ENCODE measurements around the gene RPS6KA4.

Gene RPS6KA4

DNA sequence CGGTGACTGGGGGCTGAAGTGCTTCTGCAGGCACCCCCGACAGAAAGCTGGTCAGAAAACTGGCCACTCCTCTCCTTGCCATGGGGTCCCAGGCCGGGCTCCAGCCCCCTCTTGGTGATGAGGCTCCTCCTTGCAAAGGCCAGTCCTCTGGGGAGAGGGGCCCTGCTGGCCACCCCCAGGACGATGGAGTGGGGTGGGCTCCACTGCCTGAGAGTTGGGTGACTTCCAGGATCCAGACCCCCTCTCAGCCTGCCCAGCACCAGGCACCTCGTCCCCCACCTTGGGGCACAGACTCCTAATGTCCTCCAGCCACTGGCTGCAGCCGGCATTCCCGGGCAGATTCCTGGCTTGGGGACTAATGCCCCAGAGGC is 441 bp upstream of the RPS6KA4 start:
- H3K27me3 Mint-ChIP-seq (ENCODE audit: low read depth), result no peaks in the 10 kb centered on the region
- no peak for DNase-seq (ENCODE audit: low spot score)
- H3K9me3 Mint-ChIP-seq, result no peaks in the 10 kb centered on the region
- H3K4me1 Mint-ChIP-seq (ENCODE audit: low read depth), result peaks cover 29% of the 10 kb centered on the region
- H3K4me3 Mint-ChIP-seq, result peak overlapping the region; percentile 70
- peaks cover 32% of the 10 kb centered on the region for H3K36me3 Mint-ChIP-seq (ENCODE audit: low read depth)
- H3K27ac Mint-ChIP-seq, result no peak overlapping the region

DNA sequence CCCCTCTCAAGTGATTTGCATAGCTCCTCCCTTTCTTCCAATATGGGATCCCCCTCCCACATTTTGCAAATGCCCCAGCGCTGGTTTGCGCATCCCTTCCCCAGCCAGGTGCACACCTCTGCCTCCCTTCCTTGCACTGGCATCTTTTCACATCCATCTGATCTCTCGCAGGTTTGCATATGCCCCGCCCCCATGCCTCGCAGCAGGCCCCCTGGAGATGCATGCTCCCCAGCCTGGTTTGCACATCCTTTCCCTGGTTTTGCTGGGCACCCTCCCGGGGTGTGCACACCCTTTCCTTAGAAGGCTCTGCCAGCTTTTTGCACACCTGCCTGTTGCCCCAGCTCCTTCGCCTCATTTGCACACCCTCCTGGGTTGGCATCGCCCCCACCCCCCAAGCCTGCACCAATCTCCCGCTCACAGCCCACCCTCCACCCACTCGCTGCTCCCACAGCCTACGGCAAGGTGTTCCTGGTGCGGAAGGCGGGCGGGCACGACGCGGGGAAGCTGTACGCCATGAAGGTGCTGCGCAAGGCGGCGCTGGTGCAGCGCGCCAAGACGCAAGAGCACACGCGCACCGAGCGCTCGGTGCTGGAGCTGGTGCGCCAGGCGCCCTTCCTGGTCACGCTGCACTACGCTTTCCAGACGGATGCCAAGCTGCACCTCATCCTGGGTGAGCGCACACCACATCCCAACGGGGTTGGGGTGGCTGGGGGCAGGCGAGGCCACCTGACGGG is 917 bp downstream of the RPS6KA4 start:
- H3K9me3 Mint-ChIP-seq, result no peaks in the 10 kb centered on the region
- peak overlapping the region; percentile 80 for H3K27ac Mint-ChIP-seq
- H3K27me3 Mint-ChIP-seq (ENCODE audit: low read depth), result no peaks in the 10 kb centered on the region
- H3K4me3 Mint-ChIP-seq, result peak overlapping the region; percentile 92
- peaks cover 37% of the 10 kb centered on the region for H3K36me3 Mint-ChIP-seq (ENCODE audit: low read depth)
- peaks cover 29% of the 10 kb centered on the region for H3K4me1 Mint-ChIP-seq (ENCODE audit: low read depth)
- DNase-seq (ENCODE audit: low spot score), result no peak

DNA sequence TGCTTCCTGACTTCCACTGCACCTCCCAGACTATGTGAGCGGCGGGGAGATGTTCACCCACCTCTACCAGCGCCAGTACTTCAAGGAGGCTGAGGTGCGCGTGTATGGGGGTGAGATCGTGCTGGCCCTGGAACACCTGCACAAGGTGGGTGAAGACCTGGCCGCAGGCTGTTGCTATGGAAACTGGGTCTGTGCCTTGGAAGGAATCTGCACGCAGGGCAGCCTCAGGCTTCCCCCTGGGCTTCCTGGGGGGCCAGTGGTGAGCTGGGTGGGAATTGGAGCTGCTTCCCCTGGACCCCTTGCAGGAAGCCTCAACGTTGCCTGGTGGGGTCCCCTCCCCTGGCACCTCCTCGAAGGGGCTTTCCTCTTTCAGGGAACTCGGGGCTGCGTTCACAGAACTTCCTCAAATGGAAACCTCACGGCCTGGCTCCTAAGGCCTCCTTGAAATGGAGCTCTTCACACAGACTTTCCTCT is 1.5 kb downstream of the RPS6KA4 start:
- peaks cover 29% of the 10 kb centered on the region for H3K4me1 Mint-ChIP-seq (ENCODE audit: low read depth)
- DNase-seq (ENCODE audit: low spot score), result no peak
- peaks cover 43% of the 10 kb centered on the region for H3K36me3 Mint-ChIP-seq (ENCODE audit: low read depth)
- H3K27ac Mint-ChIP-seq, result no peak overlapping the region
- H3K27me3 Mint-ChIP-seq (ENCODE audit: low read depth), result no peaks in the 10 kb centered on the region
- H3K4me3 Mint-ChIP-seq, result peak overlapping the region; percentile 92
- no peaks in the 10 kb centered on the region for H3K9me3 Mint-ChIP-seq

DNA sequence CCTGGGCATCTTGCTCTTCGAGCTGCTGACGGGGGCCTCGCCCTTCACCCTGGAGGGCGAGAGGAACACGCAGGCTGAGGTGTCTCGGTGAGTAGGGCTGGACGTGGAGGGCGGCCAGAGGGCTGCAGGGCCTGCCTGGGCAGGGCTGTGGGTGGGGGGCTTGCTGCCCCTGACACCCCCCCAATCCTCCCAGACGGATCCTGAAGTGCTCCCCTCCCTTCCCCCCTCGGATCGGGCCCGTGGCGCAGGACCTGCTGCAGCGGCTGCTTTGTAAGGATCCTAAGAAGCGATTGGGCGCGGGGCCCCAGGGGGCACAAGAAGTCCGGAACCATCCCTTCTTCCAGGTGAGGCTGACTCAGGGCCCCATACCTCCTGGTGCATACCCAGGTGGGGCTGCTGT is 2.7 kb downstream of the RPS6KA4 start:
- no peak for DNase-seq (ENCODE audit: low spot score)
- H3K27ac Mint-ChIP-seq, result no peak overlapping the region
- peaks cover 48% of the 10 kb centered on the region for H3K36me3 Mint-ChIP-seq (ENCODE audit: low read depth)
- no peaks in the 10 kb centered on the region for H3K27me3 Mint-ChIP-seq (ENCODE audit: low read depth)
- no peaks in the 10 kb centered on the region for H3K9me3 Mint-ChIP-seq
- no peak overlapping the region for H3K4me3 Mint-ChIP-seq
- H3K4me1 Mint-ChIP-seq (ENCODE audit: low read depth), result peaks cover 27% of the 10 kb centered on the region

DNA sequence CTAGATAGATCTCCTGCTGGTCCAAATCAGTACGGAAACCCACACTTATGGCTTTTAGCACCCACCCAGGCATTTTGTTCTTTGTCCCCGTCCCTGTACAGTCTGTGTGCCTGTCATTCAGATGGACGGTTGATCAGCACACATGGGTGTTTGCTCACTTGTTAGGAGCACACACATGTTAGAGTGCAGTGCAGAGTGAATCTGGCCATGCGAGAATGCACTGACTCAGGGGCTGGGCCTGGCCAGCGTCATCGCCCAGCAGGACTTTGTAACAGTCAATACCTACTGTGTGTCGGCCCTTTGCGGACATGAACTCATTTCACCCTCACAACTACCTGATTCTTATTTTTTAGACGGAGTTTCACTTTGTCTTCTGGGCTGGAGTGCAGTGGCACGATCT is 3.4 kb downstream of the RPS6KA4 start:
- Mint-ChIP-seq H3K27me3 (ENCODE audit: low read depth) (no peaks in the 10 kb centered on the region), H3K9me3 (no peaks in the 10 kb centered on the region), H3K4me1 (ENCODE audit: low read depth) (peaks cover 27% of the 10 kb centered on the region), H3K36me3 (ENCODE audit: low read depth) (peaks cover 50% of the 10 kb centered on the region), H3K27ac (no peak overlapping the region), H3K4me3 (no peak overlapping the region)
- DNase-seq (ENCODE audit: low spot score), result no peak

DNA sequence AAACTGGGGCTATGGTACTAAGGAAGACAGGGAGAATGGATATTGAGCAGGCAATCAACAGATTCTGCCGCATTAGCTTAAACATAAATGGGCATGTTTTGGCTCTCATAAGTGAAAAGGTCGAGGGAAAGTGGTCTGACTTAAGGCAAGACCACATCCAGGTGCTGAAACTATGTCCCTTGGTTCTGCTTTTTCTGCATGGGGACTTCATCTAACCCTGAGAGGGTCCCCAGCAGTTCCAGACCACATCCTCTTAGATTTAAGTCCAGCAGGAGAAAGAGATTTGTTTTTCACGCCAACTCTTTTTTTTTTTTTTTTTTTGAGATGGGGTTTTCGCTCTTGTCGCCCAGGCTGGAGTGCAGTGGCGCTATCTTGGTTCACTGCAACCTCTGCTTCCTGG is 5.5 kb downstream of the RPS6KA4 start:
- H3K27me3 Mint-ChIP-seq (ENCODE audit: low read depth), result no peaks in the 10 kb centered on the region
- H3K36me3 Mint-ChIP-seq (ENCODE audit: low read depth), result peaks cover 53% of the 10 kb centered on the region
- no peaks in the 10 kb centered on the region for H3K9me3 Mint-ChIP-seq
- DNase-seq (ENCODE audit: low spot score), result no peak
- H3K27ac Mint-ChIP-seq, result no peak overlapping the region
- H3K4me3 Mint-ChIP-seq, result no peak overlapping the region
- peaks cover 21% of the 10 kb centered on the region for H3K4me1 Mint-ChIP-seq (ENCODE audit: low read depth)

DNA sequence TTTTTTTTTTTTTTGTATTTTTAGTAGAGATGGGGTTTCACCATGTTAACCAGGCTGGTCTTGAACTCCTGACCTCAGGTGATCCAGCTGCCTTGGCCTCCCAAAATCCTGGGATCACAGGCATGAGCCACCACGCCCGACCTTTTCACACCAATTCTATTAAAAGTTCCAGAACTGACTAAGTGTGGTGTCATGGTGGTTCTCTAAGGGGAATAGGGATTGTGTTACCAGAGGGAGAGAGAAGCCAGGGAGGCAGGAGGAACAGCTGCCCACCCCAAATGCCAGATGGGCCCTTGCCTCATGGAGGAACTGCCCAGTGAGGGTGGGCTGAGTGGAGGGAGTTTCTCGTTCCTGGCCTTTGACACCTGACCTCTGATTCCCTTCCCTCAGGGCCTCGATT is 5.9 kb downstream of the RPS6KA4 start:
- Mint-ChIP-seq H3K9me3 (no peaks in the 10 kb centered on the region), H3K27ac (no peak overlapping the region), H3K36me3 (ENCODE audit: low read depth) (peaks cover 52% of the 10 kb centered on the region), H3K4me1 (ENCODE audit: low read depth) (peaks cover 16% of the 10 kb centered on the region), H3K27me3 (ENCODE audit: low read depth) (no peaks in the 10 kb centered on the region), H3K4me3 (no peak overlapping the region)
- no peak for DNase-seq (ENCODE audit: low spot score)

DNA sequence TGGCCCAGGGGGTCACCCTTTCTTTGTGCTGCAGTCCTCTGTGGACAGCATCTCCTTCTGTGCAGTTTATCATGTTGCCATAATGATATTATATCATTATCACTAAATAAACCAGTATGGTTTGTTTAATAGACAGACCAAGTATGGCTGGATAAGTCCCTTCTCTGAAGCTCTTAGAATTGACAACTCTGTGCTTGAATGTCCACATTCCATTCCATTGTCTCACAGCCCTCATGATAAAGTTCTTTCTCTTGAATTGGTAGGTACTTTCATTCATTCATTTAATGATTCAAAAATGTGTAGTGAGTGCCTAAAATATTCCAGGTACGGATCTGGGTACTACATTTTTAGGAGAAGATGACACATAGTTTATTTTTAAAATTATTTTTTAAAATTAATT is 7.8 kb downstream of the RPS6KA4 start:
- H3K4me3 Mint-ChIP-seq, result no peak overlapping the region
- no peak overlapping the region for H3K27ac Mint-ChIP-seq
- no peak for DNase-seq (ENCODE audit: low spot score)
- H3K9me3 Mint-ChIP-seq, result no peaks in the 10 kb centered on the region
- no peaks in the 10 kb centered on the region for H3K27me3 Mint-ChIP-seq (ENCODE audit: low read depth)
- peaks cover 2% of the 10 kb centered on the region for H3K4me1 Mint-ChIP-seq (ENCODE audit: low read depth)
- peaks cover 47% of the 10 kb centered on the region for H3K36me3 Mint-ChIP-seq (ENCODE audit: low read depth)

DNA sequence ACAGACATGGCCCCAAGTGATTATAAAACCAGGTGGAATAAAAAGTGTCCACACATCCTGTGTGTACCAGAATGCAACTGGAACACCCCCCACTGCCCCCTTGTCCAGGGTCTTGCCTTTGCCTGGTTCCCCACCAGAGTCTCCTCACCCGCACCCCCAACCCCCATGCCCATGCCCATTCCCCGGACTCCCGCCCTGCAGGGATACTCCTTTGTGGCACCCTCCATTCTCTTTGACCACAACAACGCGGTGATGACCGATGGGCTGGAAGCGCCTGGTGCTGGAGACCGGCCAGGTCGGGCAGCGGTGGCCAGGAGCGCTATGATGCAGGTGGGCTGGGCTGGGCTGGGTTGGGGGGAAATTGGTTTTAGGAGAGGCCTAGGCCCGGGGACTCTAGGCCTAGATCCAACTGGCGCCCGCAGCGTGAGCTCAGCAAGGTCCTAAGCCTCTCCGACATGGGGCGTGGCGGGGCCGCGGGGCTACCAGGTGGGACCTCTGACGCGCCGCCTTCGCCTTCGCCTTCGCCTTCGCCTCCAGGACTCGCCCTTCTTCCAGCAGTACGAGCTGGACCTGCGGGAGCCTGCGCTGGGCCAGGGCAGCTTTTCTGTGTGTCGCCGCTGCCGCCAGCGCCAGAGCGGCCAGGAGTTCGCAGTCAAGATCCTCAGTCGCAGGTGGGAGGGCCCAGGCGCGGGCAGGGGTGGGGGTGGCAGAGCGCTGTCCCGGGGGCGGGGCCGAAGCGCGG is 9.1 kb downstream of the RPS6KA4 start:
- DNase-seq (ENCODE audit: low spot score), result no peak
- no peak overlapping the region for H3K4me3 Mint-ChIP-seq
- peaks cover 2% of the 10 kb centered on the region for H3K4me1 Mint-ChIP-seq (ENCODE audit: low read depth)
- H3K36me3 Mint-ChIP-seq (ENCODE audit: low read depth), result peaks cover 35% of the 10 kb centered on the region
- H3K27ac Mint-ChIP-seq, result no peak overlapping the region
- no peaks in the 10 kb centered on the region for H3K9me3 Mint-ChIP-seq
- H3K27me3 Mint-ChIP-seq (ENCODE audit: low read depth), result no peaks in the 10 kb centered on the region

DNA sequence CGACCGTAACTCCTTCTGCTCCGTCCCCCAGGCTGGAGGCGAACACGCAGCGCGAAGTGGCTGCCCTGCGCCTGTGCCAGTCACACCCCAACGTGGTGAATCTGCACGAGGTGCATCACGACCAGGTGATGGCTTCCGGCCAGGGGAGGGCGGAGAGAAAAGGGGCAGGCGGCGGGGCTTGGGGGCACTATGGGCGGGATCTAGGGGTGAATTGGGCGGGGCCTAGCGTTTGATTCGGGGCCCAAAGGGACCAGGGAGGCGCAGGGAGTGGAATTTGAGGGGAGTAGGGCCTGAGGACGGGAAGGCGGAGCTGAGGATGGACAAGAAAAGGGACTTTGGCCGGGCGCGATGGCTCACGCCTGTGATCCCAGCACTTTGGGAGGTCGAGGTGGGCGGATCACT is 9.7 kb downstream of the RPS6KA4 start:
- Mint-ChIP-seq H3K9me3 (no peaks in the 10 kb centered on the region), H3K4me1 (ENCODE audit: low read depth) (peaks cover 2% of the 10 kb centered on the region), H3K27me3 (ENCODE audit: low read depth) (no peaks in the 10 kb centered on the region), H3K27ac (no peak overlapping the region), H3K36me3 (ENCODE audit: low read depth) (peaks cover 32% of the 10 kb centered on the region), H3K4me3 (no peak overlapping the region)
- no peak for DNase-seq (ENCODE audit: low spot score)

DNA sequence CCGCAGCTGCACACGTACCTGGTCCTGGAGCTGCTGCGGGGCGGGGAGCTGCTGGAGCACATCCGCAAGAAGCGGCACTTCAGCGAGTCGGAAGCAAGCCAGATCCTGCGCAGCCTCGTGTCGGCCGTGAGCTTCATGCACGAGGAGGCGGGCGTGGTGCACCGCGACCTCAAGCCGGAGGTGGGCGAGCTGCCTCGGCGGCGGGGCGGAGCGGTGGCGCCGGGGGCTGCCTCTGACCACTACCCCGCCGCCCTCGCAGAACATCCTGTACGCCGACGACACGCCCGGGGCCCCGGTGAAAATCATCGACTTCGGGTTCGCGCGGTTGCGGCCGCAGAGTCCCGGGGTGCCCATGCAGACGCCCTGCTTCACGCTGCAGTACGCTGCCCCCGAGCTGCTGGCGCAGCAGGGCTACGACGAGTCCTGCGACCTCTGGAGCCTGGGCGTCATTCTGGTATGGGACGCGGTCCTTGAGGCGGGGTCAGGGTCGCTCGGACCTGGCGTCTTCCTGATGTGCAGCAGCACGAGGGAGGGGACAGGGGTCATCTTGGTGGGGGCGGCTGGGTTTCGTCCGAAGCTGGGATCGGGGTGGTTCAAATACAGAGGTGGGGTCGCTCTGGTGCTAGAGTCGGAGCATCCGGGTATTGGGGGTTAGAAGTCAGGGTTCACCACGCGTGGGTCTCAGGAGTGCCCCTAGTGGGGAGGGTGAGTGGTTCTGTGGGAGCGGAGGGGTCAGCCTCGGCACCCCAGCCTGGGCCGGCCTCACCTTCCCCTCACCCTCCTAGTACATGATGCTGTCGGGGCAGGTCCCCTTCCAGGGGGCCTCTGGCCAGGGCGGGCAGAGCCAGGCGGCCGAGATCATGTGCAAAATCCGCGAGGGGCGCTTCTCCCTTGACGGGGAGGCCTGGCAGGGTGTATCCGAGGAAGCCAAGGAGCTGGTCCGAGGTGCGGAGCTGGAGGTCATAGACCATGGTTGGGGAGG is 10.8 kb downstream of the RPS6KA4 start:
- no peaks in the 10 kb centered on the region for H3K9me3 Mint-ChIP-seq
- no peak overlapping the region for H3K4me3 Mint-ChIP-seq
- no peaks in the 10 kb centered on the region for H3K27me3 Mint-ChIP-seq (ENCODE audit: low read depth)
- no peak for DNase-seq (ENCODE audit: low spot score)
- H3K27ac Mint-ChIP-seq, result no peak overlapping the region
- H3K36me3 Mint-ChIP-seq (ENCODE audit: low read depth), result peaks cover 27% of the 10 kb centered on the region
- H3K4me1 Mint-ChIP-seq (ENCODE audit: low read depth), result peaks cover 2% of the 10 kb centered on the region

DNA sequence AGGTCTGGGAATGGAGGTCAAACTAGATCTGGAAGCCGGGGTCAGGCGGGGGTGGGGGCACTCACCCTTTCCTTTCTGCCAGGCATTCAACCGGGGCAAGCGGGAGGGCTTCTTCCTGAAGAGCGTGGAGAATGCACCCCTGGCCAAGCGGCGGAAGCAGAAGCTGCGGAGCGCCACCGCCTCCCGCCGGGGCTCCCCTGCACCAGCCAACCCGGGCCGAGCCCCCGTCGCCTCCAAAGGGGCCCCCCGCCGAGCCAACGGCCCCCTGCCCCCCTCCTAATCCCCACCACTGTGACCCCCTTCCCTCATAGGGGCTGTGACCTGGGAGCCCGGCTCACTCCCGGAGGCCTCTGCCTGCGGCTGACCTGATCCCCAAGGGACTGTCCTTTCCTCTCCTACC is 12.2 kb downstream of the RPS6KA4 start:
- no peak overlapping the region for H3K27ac Mint-ChIP-seq
- H3K4me3 Mint-ChIP-seq, result no peak overlapping the region
- no peak for DNase-seq (ENCODE audit: low spot score)
- H3K27me3 Mint-ChIP-seq (ENCODE audit: low read depth), result no peaks in the 10 kb centered on the region
- no peaks in the 10 kb centered on the region for H3K9me3 Mint-ChIP-seq
- H3K36me3 Mint-ChIP-seq (ENCODE audit: low read depth), result peaks cover 17% of the 10 kb centered on the region
- peaks cover 2% of the 10 kb centered on the region for H3K4me1 Mint-ChIP-seq (ENCODE audit: low read depth)

DNA sequence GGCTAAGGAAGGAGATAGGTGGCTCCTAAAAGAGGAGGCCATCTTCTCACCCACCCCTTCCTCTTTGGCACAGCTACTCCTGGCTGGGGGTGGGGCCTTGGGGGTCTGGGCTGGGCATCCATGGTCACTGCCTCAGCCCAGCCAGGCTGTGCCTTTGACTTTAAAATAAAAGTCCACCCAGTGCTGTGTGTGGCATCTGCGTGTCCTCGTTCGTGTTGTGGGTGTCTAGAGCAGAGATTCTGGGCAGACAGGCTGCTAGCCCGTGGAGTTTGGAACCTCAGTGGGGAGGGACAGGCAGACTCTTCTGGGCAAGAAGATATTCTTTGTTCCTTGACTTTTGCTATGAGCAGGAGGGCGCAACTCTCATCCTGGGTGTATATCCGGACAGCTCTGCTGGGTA is 13.1 kb downstream of the RPS6KA4 start:
- no peaks in the 10 kb centered on the region for H3K27me3 Mint-ChIP-seq (ENCODE audit: low read depth)
- H3K27ac Mint-ChIP-seq, result no peak overlapping the region
- no peaks in the 10 kb centered on the region for H3K4me1 Mint-ChIP-seq (ENCODE audit: low read depth)
- no peak overlapping the region for H3K4me3 Mint-ChIP-seq
- peaks cover 11% of the 10 kb centered on the region for H3K36me3 Mint-ChIP-seq (ENCODE audit: low read depth)
- no peaks in the 10 kb centered on the region for H3K9me3 Mint-ChIP-seq
- DNase-seq (ENCODE audit: low spot score), result no peak
